B cell (primary cell): Measurements from ENCODE around the gene RRBP1.

ENCODE experiments used
- CTCF ChIP-seq: fragments of 200-600 bp; IDR thresholded peaks from one replicate; pipeline ENCODE4 v1.8.0; 2022; ENCODE audit warnings: antibody characterized with exemption, mild to moderate bottlenecking
- EZH2 ChIP-seq: IDR thresholded peaks from 2 replicates; pipeline ENCODE4 v1.6.1; 2012; ENCODE audit warnings: borderline replicate concordance, low read depth, mild to moderate bottlenecking, moderate library complexity, low read length; ENCODE audit not compliant: insufficient read depth, poor library complexity, severe bottlenecking

GRCh38 chr20:17730071-17730470 is 48.0 kb upstream of the RRBP1 start:
- TF ChIP-seq CTCF (no peak), EZH2 (no peak)
